Stimulated activated naive CD8-positive, alpha-beta T cell treated with anti-CD3 and anti-CD28 coated beads, Interleukin-15, Interleukin-2, amounts not matched to agents 100 ng/mL and 50 ng/mL, for 24 hours (primary cell): ENCODE data around the gene IGSF10.

Experiments used
- H3K27ac Mint-ChIP-seq: one replicate; pipeline ENCODE4 v1.8.0; 2021; ENCODE audit warnings: mild to moderate bottlenecking, mixed read lengths
- H3K27me3 Mint-ChIP-seq: one replicate; pipeline ENCODE4 v1.8.0; 2021; ENCODE audit warnings: mixed read lengths
- H3K36me3 Mint-ChIP-seq: one replicate; pipeline ENCODE4 v1.8.0; 2021; ENCODE audit warnings: low read depth, mixed read lengths
- H3K4me1 Mint-ChIP-seq: one replicate; pipeline ENCODE4 v1.8.0; 2021; ENCODE audit warnings: low read depth, mixed read lengths
- H3K4me3 Mint-ChIP-seq: one replicate; pipeline ENCODE4 v1.8.0; 2021; ENCODE audit warnings: mild to moderate bottlenecking, mixed read lengths
- H3K9me3 Mint-ChIP-seq: one replicate; pipeline ENCODE4 v1.8.0; 2021; ENCODE audit warnings: mixed read lengths

IGSF10 gene

GRCh38 chr3:151478335-151478697 lies 17.5 kb upstream of the IGSF10 start:
- Mint-ChIP-seq H3K27me3 (peaks cover 13% of the 10 kb centered on the region), H3K4me3 (no peak overlapping the region), H3K9me3 (peaks cover 18% of the 10 kb centered on the region), H3K27ac (no peak overlapping the region), H3K36me3 (no peaks in the 10 kb centered on the region), H3K4me1 (no peaks in the 10 kb centered on the region)

GRCh38 chr3:151477591-151478334 lies 16.9 kb upstream of the IGSF10 start:
- H3K36me3 Mint-ChIP-seq: no peaks in the 10 kb centered on the region
- H3K4me3 Mint-ChIP-seq: no peak overlapping the region
- no peak overlapping the region for H3K27ac Mint-ChIP-seq
- H3K27me3 Mint-ChIP-seq: peaks cover 13% of the 10 kb centered on the region
- no peaks in the 10 kb centered on the region for H3K4me1 Mint-ChIP-seq
- peaks cover 13% of the 10 kb centered on the region for H3K9me3 Mint-ChIP-seq

- Mint-ChIP-seq H3K27me3 (peaks cover 13% of the 10 kb centered on the region), H3K4me1 (no peaks in the 10 kb centered on the region), H3K4me3 (no peak overlapping the region), H3K9me3 (peaks cover under 1% of the 10 kb centered on the region), H3K27ac (no peak overlapping the region), H3K36me3 (no peaks in the 10 kb centered on the region)
Measured at GRCh38 chr3:151476344-151477018, 15.6 kb upstream of the IGSF10 start.

- H3K36me3 Mint-ChIP-seq: no peaks in the 10 kb centered on the region
- H3K9me3 Mint-ChIP-seq: no peaks in the 10 kb centered on the region
- H3K4me3 Mint-ChIP-seq: no peak overlapping the region
- peaks cover 9% of the 10 kb centered on the region for H3K27me3 Mint-ChIP-seq
- no peaks in the 10 kb centered on the region for H3K4me1 Mint-ChIP-seq
- H3K27ac Mint-ChIP-seq: no peak overlapping the region
Measured at GRCh38 chr3:151468284-151468917, 7.5 kb upstream of the IGSF10 start.

GRCh38 chr3:151467069-151467468 lies 6.2 kb upstream of the IGSF10 start:
- H3K9me3 Mint-ChIP-seq: no peaks in the 10 kb centered on the region
- H3K27me3 Mint-ChIP-seq: peaks cover 10% of the 10 kb centered on the region
- H3K4me3 Mint-ChIP-seq: no peak overlapping the region
- H3K27ac Mint-ChIP-seq: no peak overlapping the region
- no peaks in the 10 kb centered on the region for H3K4me1 Mint-ChIP-seq
- no peaks in the 10 kb centered on the region for H3K36me3 Mint-ChIP-seq

GRCh38 chr3:151462991-151463390 lies 2.1 kb upstream of the IGSF10 start:
- Mint-ChIP-seq H3K9me3 (no peaks in the 10 kb centered on the region), H3K27ac (no peak overlapping the region), H3K36me3 (no peaks in the 10 kb centered on the region), H3K27me3 (peaks cover 26% of the 10 kb centered on the region), H3K4me1 (peaks cover 3% of the 10 kb centered on the region), H3K4me3 (no peak overlapping the region)

GRCh38 chr3:151462278-151462780 lies 1.5 kb upstream of the IGSF10 start:
- Mint-ChIP-seq H3K4me1 (peaks cover 3% of the 10 kb centered on the region), H3K4me3 (no peak overlapping the region), H3K27ac (no peak overlapping the region), H3K36me3 (no peaks in the 10 kb centered on the region), H3K27me3 (peaks cover 26% of the 10 kb centered on the region), H3K9me3 (no peaks in the 10 kb centered on the region)

GRCh38 chr3:151460228-151460627 lies 633 bp downstream of the IGSF10 start:
- Mint-ChIP-seq H3K4me1 (peaks cover 3% of the 10 kb centered on the region), H3K9me3 (no peaks in the 10 kb centered on the region), H3K4me3 (peak overlapping the region; percentile 23), H3K27me3 (peaks cover 21% of the 10 kb centered on the region), H3K36me3 (no peaks in the 10 kb centered on the region), H3K27ac (no peak overlapping the region)

GRCh38 chr3:151459358-151459757 lies 1.5 kb downstream of the IGSF10 start:
- Mint-ChIP-seq H3K4me1 (peaks cover 3% of the 10 kb centered on the region), H3K4me3 (no peak overlapping the region), H3K36me3 (no peaks in the 10 kb centered on the region), H3K27me3 (peaks cover 20% of the 10 kb centered on the region), H3K27ac (no peak overlapping the region), H3K9me3 (no peaks in the 10 kb centered on the region)

- Mint-ChIP-seq H3K4me3 (no peak overlapping the region), H3K4me1 (peaks cover 3% of the 10 kb centered on the region), H3K27me3 (peaks cover 12% of the 10 kb centered on the region), H3K27ac (no peak overlapping the region), H3K36me3 (no peaks in the 10 kb centered on the region), H3K9me3 (no peaks in the 10 kb centered on the region)
Measured at GRCh38 chr3:151456065-151456464, 4.8 kb downstream of the IGSF10 start.

- H3K4me3 Mint-ChIP-seq: no peak overlapping the region
- H3K27ac Mint-ChIP-seq: no peak overlapping the region
- H3K27me3 Mint-ChIP-seq: peaks cover 4% of the 10 kb centered on the region
Measured at GRCh38 chr3:151452841-151453240, 8.0 kb downstream of the IGSF10 start.

GRCh38 chr3:151452368-151452767 lies 8.5 kb downstream of the IGSF10 start:
- peaks cover 4% of the 10 kb centered on the region for H3K27me3 Mint-ChIP-seq
- H3K4me1 Mint-ChIP-seq: no peaks in the 10 kb centered on the region
- H3K36me3 Mint-ChIP-seq: no peaks in the 10 kb centered on the region
- H3K27ac Mint-ChIP-seq: no peak overlapping the region
- no peaks in the 10 kb centered on the region for H3K9me3 Mint-ChIP-seq
- H3K4me3 Mint-ChIP-seq: no peak overlapping the region

More at GRCh38 chr3:151452841-151453240, 8.0 kb downstream of the IGSF10 start:
- Mint-ChIP-seq H3K4me1 (no peaks in the 10 kb centered on the region), H3K36me3 (no peaks in the 10 kb centered on the region), H3K9me3 (no peaks in the 10 kb centered on the region)

GRCh38 chr3:151446002-151446340 lies 14.9 kb downstream of the IGSF10 start:
- Mint-ChIP-seq H3K9me3 (no peaks in the 10 kb centered on the region), H3K27me3 (no peaks in the 10 kb centered on the region), H3K36me3 (no peaks in the 10 kb centered on the region), H3K27ac (no peak overlapping the region), H3K4me3 (no peak overlapping the region), H3K4me1 (no peaks in the 10 kb centered on the region)

- H3K4me3 Mint-ChIP-seq: no peak overlapping the region
- H3K27ac Mint-ChIP-seq: no peak overlapping the region
- H3K4me1 Mint-ChIP-seq: no peaks in the 10 kb centered on the region
- no peaks in the 10 kb centered on the region for H3K27me3 Mint-ChIP-seq
- no peaks in the 10 kb centered on the region for H3K36me3 Mint-ChIP-seq
- H3K9me3 Mint-ChIP-seq: no peaks in the 10 kb centered on the region
Measured at GRCh38 chr3:151445273-151446001, 15.4 kb downstream of the IGSF10 start.

- Mint-ChIP-seq H3K27ac (no peak overlapping the region), H3K9me3 (no peaks in the 10 kb centered on the region), H3K36me3 (no peaks in the 10 kb centered on the region), H3K4me3 (no peak overlapping the region), H3K27me3 (no peaks in the 10 kb centered on the region), H3K4me1 (no peaks in the 10 kb centered on the region)
Measured at GRCh38 chr3:151443583-151443982, 17.3 kb downstream of the IGSF10 start.
